Body of pancreas (tissue), 4 donors: ENCODE data around the gene KRTAP5-8. TPM values are rescaled to one million over a fixed set of nuclear protein-coding genes. Genes with fewer than 3 reads are reported as not detected.
"Not testable (repeated sequence)": the region's sequence is repeated elsewhere in the genome, so short reads cannot be mapped to it uniquely, and the experiment has no call there.

ENCODE experiments used
- ATAC-seq: fragments of 150-250 bp; one replicate; pipeline ENCODE4 v1.9.1; 2016
- DNase-seq, 4 donors: peaks; one replicate each; pipeline ENCODE4 v3.0.0-alpha.2; 2019
- H3K27ac ChIP-seq, 4 donors: fragments of 200-600 bp; sonication (generic); 1 replicate in 3 of 4; 2 replicates in 1 of 4; pipeline versions ENCODE4 v1.5.1 to v1.6.1; 2016 to 2019; ENCODE audit warnings: mild to moderate bottlenecking in 1 of 4, mixed read lengths in 1 of 4, moderate library complexity in 1 of 4
- H3K27me3 ChIP-seq, 2 donors: fragments of 200-600 bp; sonication (generic); one replicate each; pipeline ENCODE4 v1.6.0; 2016; ENCODE audit warnings: mild to moderate bottlenecking in 1 of 2
- H3K36me3 ChIP-seq, 2 donors: fragments of 200-600 bp; sonication (generic); replicated peaks in 1 of 2; 2 replicates each; pipeline ENCODE4 v1.5.1; 2016; ENCODE audit warnings: low read depth in 2 of 2; ENCODE audit not compliant: insufficient read depth in 1 of 2
- H3K4me1 ChIP-seq: fragments of 200-600 bp; sonication (generic); one replicate; pipeline ENCODE4 v1.6.0; 2016
- H3K4me3 ChIP-seq, 2 donors: fragments of 200-600 bp; sonication (generic); 1 replicate in 1 of 2; 2 replicates in 1 of 2; pipeline ENCODE4 v1.5.1; 2016 to 2019
- H3K9me3 ChIP-seq, 3 donors: fragments of 200-600 bp; sonication (generic); 1 replicate in 2 of 3; 2 replicates in 1 of 3; pipeline ENCODE4 v1.5.1; 2016
- CTCF ChIP-seq, 7 experiments: fragments of 450-650 bp in 4 of 7; fragments of 200-600 bp in 3 of 7; sonication (generic) in 3 of 7; IDR thresholded peaks; one replicate each; pipeline ENCODE4 v1.5.1; 2016 to 2019; ENCODE audit warnings: antibody characterized with exemption in 7 of 7
- POLR2A ChIP-seq, 3 donors: fragments of 450-650 bp; IDR thresholded peaks; one replicate each; pipeline ENCODE4 v1.6.1; 2016; ENCODE audit warnings: antibody characterized with exemption in 3 of 3, mild to moderate bottlenecking in 2 of 3
- WGBS, 2 donors: methylation state at CpG; one replicate each; pipeline ENCODE4 v1.1.5; 2017; 5-methylcytosine and 5-hydroxymethylcytosine counted together
- intact Hi-C: fragments of 100-400 bp; cut with DNase I; formaldehyde crosslinking; loops from one replicate; pipeline ENCODE4 v1.15.1; 2023
- total RNA-seq, 2 donors: library from RNA; depleted of rRNA; stranded (reverse); fragments of >200 nt; gene quantifications; one replicate each; pipeline ENCODE4 v1.1.0, GENCODE V29; 2016

The KRTAP5-8 gene
- total RNA-seq, 2 donors from 2014 or later, result not detected

GRCh38 chr11:71563406-71563805 is 25.6 kb downstream of the KRTAP5-8 start:
- ATAC-seq, result no peak
- no peak for TF ChIP-seq POLR2A (IDR thresholded peaks at IDR 0.05)
- TF ChIP-seq CTCF (IDR thresholded peaks at IDR 0.05), result peak in 4 of 7 experiments; percentile 5 to 40 (median 30)
- peak in 2 of 4 donors; percentile 31 to 35 for DNase-seq
- Histone ChIP-seq H3K4me1 (no peaks in the 10 kb centered on the region), H3K27me3 (no peaks in the 10 kb centered on the region), H3K9me3 (no peaks in the 10 kb centered on the region), H3K36me3 (no peaks in the 10 kb centered on the region), H3K27ac (no peak overlapping the region), H3K4me3 (no peak overlapping the region)
- intact Hi-C loops, result no loop called here
- WGBS, 2 donors, result 30 to 39% methylated on average over 8 of the region's 8 CpGs

GRCh38 chr11:71564430-71564829 is 26.6 kb downstream of the KRTAP5-8 start:
- Histone ChIP-seq H3K4me1 (no peaks in the 10 kb centered on the region), H3K36me3 (no peaks in the 10 kb centered on the region), H3K27me3 (no peaks in the 10 kb centered on the region), H3K4me3 (no peak overlapping the region), H3K9me3 (no peaks in the 10 kb centered on the region), H3K27ac (no peak overlapping the region)
- intact Hi-C loops, result no loop called here
- WGBS, 2 donors, result 86 to 91% methylated on average over 4 of the region's 4 CpGs
- TF ChIP-seq POLR2A (IDR thresholded peaks at IDR 0.05), result no peak
- no peak for TF ChIP-seq CTCF (IDR thresholded peaks at IDR 0.05)
- ATAC-seq (no peak), DNase-seq (no peak)

- 61 to 77% methylated on average over 2 to 5 of the region's 5 CpGs for WGBS, 2 donors
- intact Hi-C loops, result no loop called here
- no peak for TF ChIP-seq POLR2A (IDR thresholded peaks at IDR 0.05)
- no peak for TF ChIP-seq CTCF (IDR thresholded peaks at IDR 0.05)
Observed at GRCh38 chr11:71565263-71565662, 27.4 kb downstream of the KRTAP5-8 start, which contains the start of gene KRTAP5-10. KRTAP5-10 (plus strand) TSS chr11:71565563; CDS start chr11:71565588, 25 bp downstream.

GRCh38 chr11:71566081-71566620 is 28.3 kb downstream of the KRTAP5-8 start:
- H3K27ac ChIP-seq, result no peak overlapping the region
- DNase-seq (no peak), ATAC-seq (no peak)
- no peaks in the 10 kb centered on the region for H3K27me3 ChIP-seq
- H3K9me3 ChIP-seq, result no peaks in the 10 kb centered on the region
- intact Hi-C loops, result no loop called here
- TF ChIP-seq POLR2A (IDR thresholded peaks at IDR 0.05) (no peak), CTCF (IDR thresholded peaks at IDR 0.05) (no peak)
- WGBS, 2 donors, result 80 to 82% methylated on average over 9 to 10 of the region's 10 CpGs
- H3K4me1 ChIP-seq, result no peaks in the 10 kb centered on the region
- H3K4me3 ChIP-seq, result no peak overlapping the region
- no peaks in the 10 kb centered on the region for H3K36me3 ChIP-seq

More at GRCh38 chr11:71565263-71565662, 27.4 kb downstream of the KRTAP5-8 start, which contains the start of gene KRTAP5-10:
- no peak for ATAC-seq
- Histone ChIP-seq H3K27ac (no peak within 1 kb of the TSS), H3K27me3 (no peaks in the 10 kb centered on the region), H3K4me1 (no peaks in the 10 kb centered on the region), H3K36me3 (no peaks in the 10 kb centered on the region), H3K4me3 (no peak within 1 kb of the TSS), H3K9me3 (no peaks in the 10 kb centered on the region)
- DNase-seq, result no peak

- DNase-seq, H3K27ac ChIP-seq, H3K36me3 ChIP-seq, intact Hi-C loops, H3K4me1 ChIP-seq, H3K27me3 ChIP-seq, H3K9me3 ChIP-seq, H3K4me3 ChIP-seq, ATAC-seq: not testable (repeated sequence)
- 61 to 70% methylated on average over 10 to 19 of the region's 21 CpGs for WGBS, 2 donors
Observed at GRCh38 chr11:71566626-71567599, 29.1 kb downstream of the KRTAP5-8 start.

GRCh38 chr11:71567633-71568032 is 29.8 kb downstream of the KRTAP5-8 start:
- DNase-seq, ATAC-seq, H3K9me3 ChIP-seq, H3K4me3 ChIP-seq, H3K36me3 ChIP-seq, H3K4me1 ChIP-seq, H3K27ac ChIP-seq, intact Hi-C loops, H3K27me3 ChIP-seq: not testable (repeated sequence)
- WGBS, 2 donors, result 71 to 76% methylated on average over 7 to 8 of the region's 8 CpGs
